Measurements from ENCODE around the gene TCERG1L.

DNA sequence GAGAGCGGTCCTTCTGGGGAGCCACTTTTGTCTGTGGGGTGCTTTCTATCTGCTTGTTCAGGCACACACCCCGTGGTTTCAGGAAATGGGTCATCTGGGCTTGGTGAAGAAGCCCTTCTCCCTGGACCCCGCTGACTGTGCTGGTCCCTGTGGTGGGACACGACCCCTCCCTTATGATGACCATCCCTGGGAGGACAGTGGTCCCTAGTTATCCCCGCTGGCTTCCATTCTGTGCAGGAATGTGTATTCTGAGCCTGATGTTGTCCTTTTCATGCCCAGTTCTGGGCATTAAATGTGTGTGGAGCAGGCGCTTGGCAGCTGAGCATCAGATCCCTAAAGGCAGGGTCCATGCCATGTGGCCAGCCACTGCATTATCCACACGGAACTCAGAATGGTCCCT is 71.6 kb downstream of the TCERG1L start:
- TF ChIP-seq, protein P1, sequence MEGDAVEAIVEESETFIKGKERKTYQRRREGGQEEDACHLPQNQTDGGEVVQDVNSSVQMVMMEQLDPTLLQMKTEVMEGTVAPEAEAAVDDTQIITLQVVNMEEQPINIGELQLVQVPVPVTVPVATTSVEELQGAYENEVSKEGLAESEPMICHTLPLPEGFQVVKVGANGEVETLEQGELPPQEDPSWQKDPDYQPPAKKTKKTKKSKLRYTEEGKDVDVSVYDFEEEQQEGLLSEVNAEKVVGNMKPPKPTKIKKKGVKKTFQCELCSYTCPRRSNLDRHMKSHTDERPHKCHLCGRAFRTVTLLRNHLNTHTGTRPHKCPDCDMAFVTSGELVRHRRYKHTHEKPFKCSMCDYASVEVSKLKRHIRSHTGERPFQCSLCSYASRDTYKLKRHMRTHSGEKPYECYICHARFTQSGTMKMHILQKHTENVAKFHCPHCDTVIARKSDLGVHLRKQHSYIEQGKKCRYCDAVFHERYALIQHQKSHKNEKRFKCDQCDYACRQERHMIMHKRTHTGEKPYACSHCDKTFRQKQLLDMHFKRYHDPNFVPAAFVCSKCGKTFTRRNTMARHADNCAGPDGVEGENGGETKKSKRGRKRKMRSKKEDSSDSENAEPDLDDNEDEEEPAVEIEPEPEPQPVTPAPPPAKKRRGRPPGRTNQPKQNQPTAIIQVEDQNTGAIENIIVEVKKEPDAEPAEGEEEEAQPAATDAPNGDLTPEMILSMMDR (IDR thresholded peaks at IDR 0.05), result no peak
- no peak for TF ChIP-seq POLR2A (IDR thresholded peaks at IDR 0.05)
